Duodenal mucosa (tissue), 2 donors: ENCODE measurements around the gene TRMT44.

Experiments
- H3K27ac ChIP-seq: one replicate; pipeline ENCODE4 v1.7.0; 2013; ENCODE audit warnings: low read depth, low read length
- H3K27me3 ChIP-seq, 2 donors: one replicate each; pipeline ENCODE4 v1.7.0; 2013; ENCODE audit warnings: low read length in 2 of 2, control low read depth in 1 of 2; ENCODE audit not compliant: insufficient read depth in 2 of 2, control insufficient read depth in 1 of 2
- H3K36me3 ChIP-seq, 2 donors: one replicate each; pipeline ENCODE4 v1.7.0; 2013; ENCODE audit warnings: low read length in 2 of 2, control low read depth in 1 of 2; ENCODE audit not compliant: insufficient read depth in 2 of 2, control insufficient read depth in 1 of 2
- H3K4me1 ChIP-seq, 2 donors: one replicate each; pipeline ENCODE4 v1.7.0; 2013; ENCODE audit warnings: low read length in 2 of 2, control low read depth in 1 of 2; ENCODE audit not compliant: insufficient read depth in 2 of 2, control insufficient read depth in 1 of 2
- H3K4me3 ChIP-seq, 2 donors: one replicate each; pipeline ENCODE4 v1.7.0; 2013; ENCODE audit warnings: low read length in 2 of 2, low read depth in 1 of 2
- H3K9ac ChIP-seq, 2 donors: one replicate each; pipeline ENCODE4 v1.7.0; 2013; ENCODE audit warnings: low read length in 2 of 2, low read depth in 1 of 2
- H3K9me3 ChIP-seq, 2 donors: one replicate each; pipeline ENCODE4 v1.7.0; 2013; ENCODE audit warnings: low read length in 2 of 2, control low read depth in 1 of 2; ENCODE audit not compliant: control insufficient read depth in 1 of 2

TRMT44 gene

GRCh38 chr4:8446122-8446521 lies 5.5 kb downstream of the TRMT44 start:
- no peaks in the 10 kb centered on the region for H3K27me3 ChIP-seq
- H3K4me1 ChIP-seq: peaks cover 22 to 24% of the 10 kb centered on the region in 2 donors
- H3K27ac ChIP-seq: no peak overlapping the region
- H3K9ac ChIP-seq: no peak overlapping the region
- H3K36me3 ChIP-seq: peaks cover 0 to 48% of the 10 kb centered on the region in 2 donors
- H3K9me3 ChIP-seq: no peaks in the 10 kb centered on the region
- H3K4me3 ChIP-seq: no peak overlapping the region

GRCh38 chr4:8451440-8452182 lies 11.0 kb downstream of the TRMT44 start:
- no peak overlapping the region for H3K9ac ChIP-seq
- peaks cover 0 to 4% of the 10 kb centered on the region in 2 donors for H3K4me1 ChIP-seq
- no peak overlapping the region for H3K27ac ChIP-seq
- no peaks in the 10 kb centered on the region for H3K9me3 ChIP-seq
- peaks cover 28 to 84% of the 10 kb centered on the region in 2 donors for H3K36me3 ChIP-seq
- no peak overlapping the region for H3K4me3 ChIP-seq
- H3K27me3 ChIP-seq: no peaks in the 10 kb centered on the region

GRCh38 chr4:8453957-8454356 lies 13.4 kb downstream of the TRMT44 start:
- peaks cover 0 to 4% of the 10 kb centered on the region in 2 donors for H3K4me1 ChIP-seq
- peaks cover 28 to 78% of the 10 kb centered on the region in 2 donors for H3K36me3 ChIP-seq
- H3K9ac ChIP-seq: no peak overlapping the region

DNA sequence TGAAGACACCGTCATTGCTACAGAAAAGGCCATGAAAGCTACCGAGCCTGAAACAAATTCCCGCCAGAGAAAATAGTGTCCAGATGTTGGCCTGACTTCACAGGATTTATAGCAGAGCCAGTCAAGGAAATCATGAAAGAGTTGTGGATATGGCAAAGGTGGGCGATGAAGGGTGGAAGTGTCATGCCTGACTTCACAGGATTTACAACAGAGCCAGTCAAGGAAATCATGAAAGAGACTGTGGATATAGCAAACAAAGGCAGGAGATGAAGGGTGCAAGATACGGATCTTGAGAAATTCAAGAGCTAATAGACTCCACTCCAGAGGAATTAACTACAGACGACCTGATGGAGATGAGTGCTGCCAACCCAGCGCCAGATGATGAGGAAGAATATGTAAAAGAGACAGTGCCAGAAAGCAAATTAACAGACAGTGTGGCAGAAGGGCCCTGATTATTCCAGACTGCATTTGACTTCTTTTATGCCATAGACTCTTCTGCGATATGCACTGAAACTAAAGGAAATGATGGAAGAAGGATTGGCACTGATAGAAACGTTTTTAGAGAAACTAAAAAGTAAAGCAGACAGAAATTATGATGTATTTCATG lies 17.2 kb downstream of the TRMT44 start:
- Histone ChIP-seq H3K36me3 (peaks cover 23 to 63% of the 10 kb centered on the region in 2 donors), H3K4me1 (no peaks in the 10 kb centered on the region)

More at GRCh38 chr4:8453957-8454356, 13.4 kb downstream of the TRMT44 start:
- H3K4me3 ChIP-seq: no peak overlapping the region
- no peaks in the 10 kb centered on the region for H3K27me3 ChIP-seq
- H3K27ac ChIP-seq: no peak overlapping the region
- H3K9me3 ChIP-seq: no peaks in the 10 kb centered on the region

GRCh38 chr4:8459867-8460445 lies 19.4 kb downstream of the TRMT44 start:
- no peak overlapping the region for H3K27ac ChIP-seq
- H3K9ac ChIP-seq: no peak overlapping the region
- H3K36me3 ChIP-seq: peaks cover 7 to 55% of the 10 kb centered on the region in 2 donors
- no peak overlapping the region for H3K4me3 ChIP-seq
- no peaks in the 10 kb centered on the region for H3K4me1 ChIP-seq
- H3K27me3 ChIP-seq: no peaks in the 10 kb centered on the region
- no peaks in the 10 kb centered on the region for H3K9me3 ChIP-seq

More for the DNA sequence above, 17.2 kb downstream of the TRMT44 start:
- no peak overlapping the region for H3K9ac ChIP-seq
- no peaks in the 10 kb centered on the region for H3K9me3 ChIP-seq
- H3K27ac ChIP-seq: no peak overlapping the region
- no peaks in the 10 kb centered on the region for H3K27me3 ChIP-seq
- no peak overlapping the region for H3K4me3 ChIP-seq

- no peaks in the 10 kb centered on the region for H3K9me3 ChIP-seq
- no peaks in the 10 kb centered on the region for H3K4me1 ChIP-seq
- no peaks in the 10 kb centered on the region for H3K27me3 ChIP-seq
- peaks cover 0 to 56% of the 10 kb centered on the region in 2 donors for H3K36me3 ChIP-seq
- no peak overlapping the region for H3K9ac ChIP-seq
- H3K27ac ChIP-seq: no peak overlapping the region
- no peak overlapping the region for H3K4me3 ChIP-seq
These were observed 20.5 kb downstream of the TRMT44 start for GRCh38 chr4:8461086-8461485.

DNA sequence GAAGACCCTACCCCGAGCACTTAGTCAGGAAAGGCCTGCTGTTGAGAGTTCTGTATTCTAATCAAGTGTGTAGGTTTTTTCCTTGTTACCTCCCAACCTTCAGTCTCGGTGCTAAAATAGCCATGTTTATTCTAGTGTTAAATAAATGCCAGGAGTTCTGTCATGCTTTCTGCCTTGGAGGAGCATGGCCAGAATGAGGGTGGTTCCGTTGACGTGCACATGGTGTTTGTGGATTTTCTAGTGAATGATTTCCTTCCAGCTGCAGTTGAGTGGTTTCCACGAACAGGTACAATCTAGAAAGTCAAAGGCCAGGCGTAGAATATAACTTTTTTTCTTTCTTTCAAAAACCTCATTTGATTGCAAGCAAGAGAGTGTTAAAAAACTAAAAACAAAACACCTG lies 21.0 kb downstream of the TRMT44 start:
- Histone ChIP-seq H3K36me3 (peaks cover 0 to 59% of the 10 kb centered on the region in 2 donors), H3K9ac (no peak overlapping the region)

GRCh38 chr4:8463811-8464210 lies 23.2 kb downstream of the TRMT44 start:
- no peak overlapping the region for H3K27ac ChIP-seq
- no peaks in the 10 kb centered on the region for H3K27me3 ChIP-seq
- H3K9me3 ChIP-seq: no peaks in the 10 kb centered on the region
- peaks cover 0 to 61% of the 10 kb centered on the region in 2 donors for H3K36me3 ChIP-seq
- no peaks in the 10 kb centered on the region for H3K4me1 ChIP-seq
- H3K4me3 ChIP-seq: no peak overlapping the region
- H3K9ac ChIP-seq: no peak overlapping the region

More for the DNA sequence above, 21.0 kb downstream of the TRMT44 start:
- H3K9me3 ChIP-seq: no peaks in the 10 kb centered on the region
- H3K27ac ChIP-seq: no peak overlapping the region
- no peaks in the 10 kb centered on the region for H3K27me3 ChIP-seq
- no peak overlapping the region for H3K4me3 ChIP-seq
- no peaks in the 10 kb centered on the region for H3K4me1 ChIP-seq

DNA sequence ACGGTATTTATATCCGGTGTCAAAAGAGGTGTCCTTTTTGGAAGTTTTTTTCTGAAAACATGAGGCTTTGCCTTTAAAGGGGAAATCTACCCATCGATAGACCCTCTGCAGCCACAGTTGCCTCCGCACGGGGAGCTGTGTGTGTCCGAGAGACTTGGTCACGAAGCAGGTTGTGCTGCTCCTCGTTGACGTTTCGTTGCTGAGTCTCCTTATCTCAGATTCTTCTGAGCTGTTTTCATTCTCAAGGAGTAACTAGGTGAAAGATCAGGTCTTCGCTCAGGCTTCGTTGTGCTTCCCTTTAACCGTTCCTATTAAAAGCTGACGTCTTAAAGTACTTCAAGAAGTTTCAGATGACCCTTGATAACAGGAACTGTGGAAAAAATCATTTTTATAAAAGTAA lies 23.8 kb downstream of the TRMT44 start:
- Histone ChIP-seq H3K4me3 (no peak overlapping the region), H3K9me3 (no peaks in the 10 kb centered on the region), H3K4me1 (no peaks in the 10 kb centered on the region), H3K27me3 (no peaks in the 10 kb centered on the region), H3K9ac (no peak overlapping the region), H3K36me3 (peaks cover 0 to 62% of the 10 kb centered on the region in 2 donors), H3K27ac (no peak overlapping the region)
